Measurements from ENCODE around the gene ADAMTS4. TPM values are rescaled to one million over a fixed set of nuclear protein-coding genes. Genes with fewer than 3 reads are reported as not detected.

ADAMTS4 gene
- polyA plus RNA-seq, 6 donors from 2014 or later, result 0.03 TPM; not detected in 5

DNA sequence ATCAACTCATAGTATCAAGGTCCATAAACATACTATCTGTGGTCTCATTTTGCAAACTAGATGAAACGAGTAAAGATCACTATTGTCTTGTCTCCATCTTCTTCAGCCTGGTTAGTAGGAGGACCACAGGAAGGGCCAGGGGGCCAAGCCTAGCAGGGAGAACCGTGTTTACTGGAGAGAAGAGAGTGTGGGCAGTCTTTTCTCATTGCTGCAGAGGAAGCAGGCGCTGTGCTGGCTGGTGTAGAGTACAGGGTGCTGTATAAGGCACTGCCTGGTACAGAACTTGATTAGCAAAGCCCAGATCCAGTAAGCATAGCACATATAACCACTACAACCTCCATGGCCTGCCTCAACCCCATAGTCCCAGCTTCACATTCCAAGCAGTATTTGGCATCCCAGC is 11.5 kb downstream of the ADAMTS4 start:
- Mint-ChIP-seq H3K4me3 (peak overlapping the region in 6 of 8 donors; percentile 49 to 85 (median 73)), H3K4me1 (peaks cover 56 to 86% (median 73%) of the 10 kb centered on the region in 3 donors), H3K27me3 (no peaks in the 10 kb centered on the region), H3K9me3 (no peaks in the 10 kb centered on the region), H3K27ac (peak overlapping the region; percentile 58 to 96 (median 88)), H3K36me3 (no peaks in the 10 kb centered on the region)
- DNase-seq, result no peak
- no peak for ATAC-seq (ENCODE audit: low read depth in 2 of 2)

DNA sequence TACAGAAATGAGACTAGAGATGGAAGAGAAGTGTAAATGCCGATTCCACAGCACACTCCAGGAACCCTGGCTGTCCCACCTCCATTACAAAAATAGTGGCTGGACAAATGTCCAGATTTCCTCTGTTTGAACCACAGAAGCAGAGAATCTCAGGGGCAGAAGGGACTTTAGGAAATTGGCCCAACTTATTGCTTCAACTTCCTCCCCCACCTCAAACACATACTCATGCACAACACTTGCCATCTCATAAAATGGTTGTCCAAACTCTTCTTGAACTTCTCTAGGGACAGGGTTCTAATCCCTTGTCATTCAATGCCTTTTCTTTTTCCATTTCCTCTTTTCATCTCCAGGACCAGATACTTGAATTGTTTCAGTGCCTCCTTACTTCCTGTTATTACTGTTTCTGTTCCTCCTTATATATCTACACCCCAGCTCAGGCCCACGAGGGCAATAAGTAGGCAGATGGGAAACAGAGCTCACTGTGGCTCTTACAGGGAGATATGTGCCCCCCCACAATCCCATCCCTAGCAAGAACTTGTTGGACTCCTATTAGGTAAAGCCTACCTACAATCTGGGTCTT is 13.0 kb downstream of the ADAMTS4 start:
- peak; percentile 72 to 75 for ATAC-seq (ENCODE audit: low read depth in 2 of 2)
- DNase-seq, result peak; percentile 78
- peak overlapping the region; percentile 72 to 93 (median 86) for H3K4me3 Mint-ChIP-seq
- H3K9me3 Mint-ChIP-seq, result no peaks in the 10 kb centered on the region
- H3K27me3 Mint-ChIP-seq, result no peaks in the 10 kb centered on the region
- H3K27ac Mint-ChIP-seq, result peak overlapping the region; percentile 84 to 98 (median 91)
- H3K4me1 Mint-ChIP-seq, result peaks cover 61 to 86% (median 77%) of the 10 kb centered on the region in 3 donors
- H3K36me3 Mint-ChIP-seq, result no peaks in the 10 kb centered on the region

DNA sequence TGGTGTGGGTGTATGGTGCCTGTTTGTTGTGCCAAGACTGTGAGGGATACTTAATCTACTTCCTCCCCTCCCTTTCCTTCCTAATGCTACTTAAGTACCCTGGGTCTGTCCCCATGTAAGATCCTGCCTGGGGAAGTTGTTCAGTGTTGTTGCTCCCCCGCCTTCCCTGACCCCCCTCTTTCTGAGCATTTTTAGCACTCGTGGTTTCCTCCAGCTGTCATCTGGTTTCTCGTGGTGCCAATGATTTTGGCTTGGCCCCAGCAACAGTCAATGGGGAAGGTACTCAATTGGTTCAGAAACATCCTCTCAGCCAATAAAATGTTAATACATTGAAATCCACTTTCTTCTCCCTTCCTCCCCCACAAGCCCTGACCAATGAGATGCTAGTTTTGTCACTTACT is 13.6 kb downstream of the ADAMTS4 start:
- Mint-ChIP-seq H3K27me3 (no peaks in the 10 kb centered on the region), H3K9me3 (no peaks in the 10 kb centered on the region), H3K36me3 (no peaks in the 10 kb centered on the region), H3K4me3 (peak overlapping the region; percentile 72 to 93 (median 86)), H3K27ac (peak overlapping the region; percentile 84 to 98 (median 91)), H3K4me1 (peaks cover 66 to 89% (median 83%) of the 10 kb centered on the region in 3 donors)
- peak; percentile 81 to 83 for ATAC-seq (ENCODE audit: low read depth in 2 of 2)
- DNase-seq, result peak; percentile 86

DNA sequence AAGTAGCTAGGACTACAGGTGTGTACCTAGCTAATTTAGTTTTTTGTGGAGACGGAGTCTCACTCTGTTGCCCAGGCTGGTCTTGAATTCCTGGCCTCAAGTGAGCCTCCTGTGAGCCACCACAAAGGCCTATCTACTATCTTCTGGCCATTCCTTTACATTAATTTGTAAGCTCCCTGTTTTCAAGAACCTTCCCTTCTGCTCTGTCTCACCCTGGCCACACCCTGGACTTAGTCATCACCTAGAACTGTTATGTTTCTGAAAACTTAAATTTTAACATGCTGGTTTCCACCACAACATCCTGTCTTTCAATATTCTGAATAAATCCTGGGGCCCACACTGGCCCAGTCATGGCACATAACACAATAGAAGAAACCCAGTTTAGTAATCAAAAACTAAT is 16.6 kb downstream of the ADAMTS4 start:
- Mint-ChIP-seq H3K27ac (peak overlapping the region; percentile 43 to 83 (median 70)), H3K4me1 (peaks cover 64 to 81% (median 79%) of the 10 kb centered on the region in 3 donors), H3K4me3 (peak overlapping the region; percentile 27 to 84 (median 52)), H3K36me3 (no peaks in the 10 kb centered on the region), H3K9me3 (no peaks in the 10 kb centered on the region), H3K27me3 (no peaks in the 10 kb centered on the region)
- ATAC-seq (ENCODE audit: low read depth in 2 of 2) (no peak), DNase-seq (no peak)

DNA sequence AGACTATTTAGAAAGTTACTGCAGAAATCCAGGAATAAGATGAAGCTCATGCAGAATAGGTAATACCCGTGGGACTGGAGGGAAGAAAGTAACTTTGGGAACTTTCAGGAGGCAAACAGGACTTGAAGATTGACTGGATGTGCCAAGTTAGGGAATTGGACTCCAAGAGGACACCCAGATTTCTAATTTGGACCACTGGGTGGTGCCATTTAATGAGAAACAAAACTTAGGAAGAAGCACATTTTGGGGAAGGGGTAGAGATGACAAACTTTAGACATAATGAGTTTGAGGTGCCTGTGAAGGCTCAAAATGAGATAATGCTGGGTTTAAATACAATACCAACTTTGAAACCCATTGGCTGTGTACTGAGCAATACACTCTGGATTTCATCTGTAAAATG is 18.2 kb downstream of the ADAMTS4 start:
- Mint-ChIP-seq H3K4me1 (peaks cover 63 to 81% (median 77%) of the 10 kb centered on the region in 3 donors), H3K9me3 (no peaks in the 10 kb centered on the region)
- no peak for ATAC-seq (ENCODE audit: low read depth in 2 of 2)

DNA sequence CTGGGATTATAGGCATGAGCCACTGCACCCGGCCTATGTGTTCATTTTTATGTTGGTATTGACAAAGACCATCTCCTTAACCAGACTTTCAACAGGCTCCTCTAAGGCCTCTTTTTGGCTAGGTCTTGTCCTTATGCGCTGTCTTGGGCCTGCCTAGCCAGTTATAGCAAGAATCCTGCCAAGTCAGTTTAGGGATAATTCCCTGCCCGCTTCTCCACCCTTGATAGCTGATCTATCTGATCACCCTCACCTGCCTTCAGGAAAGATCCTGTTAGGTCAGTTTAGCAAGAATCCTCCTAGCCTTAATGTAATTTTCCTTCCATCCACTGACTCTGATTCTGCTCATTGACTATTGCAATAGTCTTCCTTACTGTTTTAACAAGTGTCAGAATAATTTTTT is 19.2 kb downstream of the ADAMTS4 start:
- Mint-ChIP-seq H3K27ac (peak overlapping the region in 4 of 6 donors; percentile 50 to 82 (median 60)), H3K27me3 (no peaks in the 10 kb centered on the region), H3K4me1 (peaks cover 65 to 80% (median 78%) of the 10 kb centered on the region in 3 donors), H3K9me3 (no peaks in the 10 kb centered on the region), H3K4me3 (peak overlapping the region in 3 of 8 donors; percentile 3 to 74 (median 56)), H3K36me3 (peaks cover 1 to 3% of the 10 kb centered on the region in 2 donors)
- no peak for DNase-seq
- no peak for ATAC-seq (ENCODE audit: low read depth in 2 of 2)

More for the DNA sequence above, 18.2 kb downstream of the ADAMTS4 start:
- Mint-ChIP-seq H3K4me3 (peak overlapping the region in 3 of 8 donors; percentile 3 to 56 (median 23)), H3K27ac (peak overlapping the region in 3 of 6 donors; percentile 30 to 83 (median 63)), H3K36me3 (no peaks in the 10 kb centered on the region), H3K27me3 (no peaks in the 10 kb centered on the region)
- no peak for DNase-seq

GRCh38 chr1:161177936-161178244 is 21.0 kb downstream of the ADAMTS4 start:
- H3K27me3 Mint-ChIP-seq, result no peaks in the 10 kb centered on the region
- DNase-seq, result no peak
- H3K27ac Mint-ChIP-seq, result peak overlapping the region; percentile 93 to 99 (median 98)
- H3K36me3 Mint-ChIP-seq, result peaks cover 6 to 17% of the 10 kb centered on the region in 2 donors
- peaks cover 55 to 76% (median 74%) of the 10 kb centered on the region in 3 donors for H3K4me1 Mint-ChIP-seq
- H3K4me3 Mint-ChIP-seq, result peak overlapping the region; percentile 89 to 100 (median 99)
- no peaks in the 10 kb centered on the region for H3K9me3 Mint-ChIP-seq
- no peak for ATAC-seq (ENCODE audit: low read depth in 2 of 2)

GRCh38 chr1:161177112-161177935 is 21.5 kb downstream of the ADAMTS4 start, which contains the start of gene B4GALT3:
B4GALT3 (minus strand) TSS chr1:161177507; CDS start chr1:161176060, 1,447 bp downstream.
- peak; percentile 92 for DNase-seq
- H3K27ac Mint-ChIP-seq, result peak within 1 kb of the TSS; percentile 93 to 99 (median 98)
- H3K27me3 Mint-ChIP-seq, result no peaks in the 10 kb centered on the region
- peaks cover 7 to 17% of the 10 kb centered on the region in 2 donors for H3K36me3 Mint-ChIP-seq
- ATAC-seq (ENCODE audit: low read depth in 2 of 2), result peak; percentile 92 to 93
- H3K4me3 Mint-ChIP-seq, result peak within 1 kb of the TSS; percentile 89 to 100 (median 99)
- H3K9me3 Mint-ChIP-seq, result no peaks in the 10 kb centered on the region
- peaks cover 51 to 75% (median 72%) of the 10 kb centered on the region in 3 donors for H3K4me1 Mint-ChIP-seq

GRCh38 chr1:161176468-161177111 is 22.3 kb downstream of the ADAMTS4 start:
- peaks cover 12 to 21% of the 10 kb centered on the region in 2 donors for H3K36me3 Mint-ChIP-seq
- H3K27me3 Mint-ChIP-seq, result no peaks in the 10 kb centered on the region
- no peak for DNase-seq
- ATAC-seq (ENCODE audit: low read depth in 2 of 2), result no peak
- peaks cover 46 to 71% (median 65%) of the 10 kb centered on the region in 3 donors for H3K4me1 Mint-ChIP-seq
- H3K27ac Mint-ChIP-seq, result peak overlapping the region; percentile 93 to 99 (median 98)
- peak overlapping the region; percentile 89 to 100 (median 99) for H3K4me3 Mint-ChIP-seq
- no peaks in the 10 kb centered on the region for H3K9me3 Mint-ChIP-seq

DNA sequence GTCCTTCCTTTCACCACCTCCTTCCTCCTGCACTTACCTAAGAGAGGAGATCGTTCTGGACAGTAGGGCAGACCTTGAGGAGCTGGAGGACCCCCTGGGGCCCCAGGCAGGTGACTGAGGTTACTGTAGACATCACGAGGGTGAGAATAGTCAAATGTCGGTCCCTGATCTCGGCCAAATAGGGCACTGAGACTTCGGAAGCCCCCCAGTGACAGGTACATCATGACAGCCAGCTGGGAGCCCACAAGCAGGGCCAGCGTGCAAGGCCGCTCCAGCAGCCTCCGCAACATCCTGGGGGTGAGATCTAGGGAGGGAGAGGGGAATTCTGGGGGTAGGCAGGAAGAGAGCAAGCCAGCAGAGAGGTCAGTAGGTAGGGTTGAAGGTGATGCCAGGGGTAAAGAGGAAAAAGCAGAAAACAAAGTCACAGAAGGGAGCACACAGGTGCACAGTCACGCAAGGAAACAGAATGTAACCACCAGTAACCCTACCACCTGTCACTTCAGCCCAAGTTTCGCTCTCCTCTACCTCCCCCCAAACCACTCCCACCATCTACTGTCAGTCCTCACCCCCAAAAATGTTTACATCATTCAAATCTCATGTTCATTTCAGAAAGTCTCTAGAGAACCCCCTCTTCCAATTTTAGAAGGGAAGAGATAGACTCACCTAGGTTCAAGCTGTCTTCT is 22.9 kb downstream of the ADAMTS4 start:
- H3K4me1 Mint-ChIP-seq, result peaks cover 48 to 67% (median 60%) of the 10 kb centered on the region in 3 donors
- H3K9me3 Mint-ChIP-seq, result no peaks in the 10 kb centered on the region
- H3K27ac Mint-ChIP-seq, result peak overlapping the region; percentile 85 to 99 (median 96)
- H3K36me3 Mint-ChIP-seq, result peaks cover 12 to 27% of the 10 kb centered on the region in 2 donors
- H3K4me3 Mint-ChIP-seq, result peak overlapping the region; percentile 89 to 100 (median 99)
- DNase-seq, result no peak
- H3K27me3 Mint-ChIP-seq, result no peaks in the 10 kb centered on the region
- no peak for ATAC-seq (ENCODE audit: low read depth in 2 of 2)

GRCh38 chr1:161174911-161175310 is 23.9 kb downstream of the ADAMTS4 start:
- Mint-ChIP-seq H3K27ac (peak overlapping the region in 4 of 6 donors; percentile 8 to 70 (median 32)), H3K36me3 (peaks cover 12 to 30% of the 10 kb centered on the region in 2 donors), H3K27me3 (no peaks in the 10 kb centered on the region), H3K9me3 (no peaks in the 10 kb centered on the region), H3K4me1 (peaks cover 42 to 58% (median 52%) of the 10 kb centered on the region in 3 donors), H3K4me3 (peak overlapping the region in 6 of 8 donors; percentile 22 to 99 (median 75))
- DNase-seq, result no peak
- no peak for ATAC-seq (ENCODE audit: low read depth in 2 of 2)

DNA sequence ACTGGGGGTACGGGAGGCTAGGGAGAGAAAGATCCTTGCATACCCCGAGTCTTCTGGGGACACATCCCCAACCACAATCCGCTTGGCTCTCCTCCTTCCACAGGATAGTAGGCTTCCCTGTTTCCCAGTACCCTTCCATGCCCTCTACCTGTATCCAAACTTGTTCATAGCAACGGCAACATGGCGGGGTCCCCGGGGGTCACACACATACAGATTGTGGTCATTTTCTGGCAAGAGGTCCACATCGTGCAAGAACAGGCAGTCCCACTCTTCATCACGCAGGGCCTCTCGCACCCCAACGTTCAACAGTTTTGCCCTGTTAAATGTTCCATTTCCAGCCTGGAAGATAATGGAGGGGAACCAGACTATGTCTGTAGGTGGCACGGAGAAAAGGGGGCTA is 25.1 kb downstream of the ADAMTS4 start:
- no peak for ATAC-seq (ENCODE audit: low read depth in 2 of 2)
- H3K9me3 Mint-ChIP-seq, result no peaks in the 10 kb centered on the region
- H3K4me1 Mint-ChIP-seq, result peaks cover 43 to 58% (median 50%) of the 10 kb centered on the region in 3 donors
- peaks cover 12 to 30% of the 10 kb centered on the region in 2 donors for H3K36me3 Mint-ChIP-seq
- H3K4me3 Mint-ChIP-seq, result peak overlapping the region in 1 of 8 donors; percentile 92
- DNase-seq, result no peak
- no peaks in the 10 kb centered on the region for H3K27me3 Mint-ChIP-seq
- peak overlapping the region in 2 of 6 donors; percentile 24 to 59 for H3K27ac Mint-ChIP-seq
